Measurements from ENCODE around the gene JARID2. TPM values are rescaled to one million over a fixed set of nuclear protein-coding genes. Genes with fewer than 3 reads are reported as not detected.
"Not testable (repeated sequence)": the region's sequence is repeated elsewhere in the genome, so short reads cannot be mapped to it uniquely, and the experiment has no call there.

Gene JARID2
- total RNA-seq, 1 experiment from 2014 or later, result 6.0 TPM

DNA sequence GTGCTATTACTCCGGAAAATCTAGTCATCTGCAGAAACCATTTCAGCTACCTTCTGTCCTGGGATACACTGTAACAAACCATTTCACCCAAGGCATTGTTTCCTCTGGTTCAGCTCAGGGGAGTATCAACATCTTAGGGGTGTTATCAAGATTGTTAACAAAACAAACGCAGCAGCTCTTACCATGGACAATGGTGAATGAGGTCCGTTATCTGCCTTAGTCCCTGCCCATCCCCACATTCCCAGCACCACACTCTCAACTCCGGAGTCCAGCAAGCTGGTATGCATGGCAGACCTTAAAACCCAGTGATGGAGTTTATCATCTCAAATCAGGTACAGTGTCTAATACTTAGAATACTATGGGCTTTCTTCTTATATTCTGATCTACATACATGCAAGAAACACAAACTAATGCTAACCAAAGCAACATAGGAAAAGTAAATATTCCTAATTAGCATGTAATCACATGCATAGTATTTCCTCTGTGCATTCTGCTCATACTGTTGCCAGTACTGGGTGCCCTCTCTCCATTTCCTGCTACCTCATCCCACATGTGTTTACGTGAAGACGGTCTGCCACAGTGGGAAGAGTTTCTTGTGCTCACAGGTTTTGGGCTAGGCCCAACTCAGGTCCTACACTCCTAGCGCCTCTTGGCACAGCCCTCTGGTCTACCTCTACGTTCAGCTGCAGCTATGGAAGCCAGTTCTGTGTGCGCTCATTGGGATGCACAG is 293.1 kb downstream of the JARID2 start:
- no peaks in the 10 kb centered on the region for H3K9me3 ChIP-seq (ENCODE audit: control insufficient read depth, insufficient read depth, low read depth, low read length)
- CTCF ChIA-PET, result no interaction called here
- intact Hi-C loops (cut with micrococcal nuclease; ENCODE audit: unreplicated experiment) (no loop called here), in situ Hi-C loops (cut with HindIII; ENCODE audit: low pct_unique_long_range_greater_than_20kb, low sequenced_read_pairs) (no loop called here)
- TF ChIP-seq, protein P1, sequence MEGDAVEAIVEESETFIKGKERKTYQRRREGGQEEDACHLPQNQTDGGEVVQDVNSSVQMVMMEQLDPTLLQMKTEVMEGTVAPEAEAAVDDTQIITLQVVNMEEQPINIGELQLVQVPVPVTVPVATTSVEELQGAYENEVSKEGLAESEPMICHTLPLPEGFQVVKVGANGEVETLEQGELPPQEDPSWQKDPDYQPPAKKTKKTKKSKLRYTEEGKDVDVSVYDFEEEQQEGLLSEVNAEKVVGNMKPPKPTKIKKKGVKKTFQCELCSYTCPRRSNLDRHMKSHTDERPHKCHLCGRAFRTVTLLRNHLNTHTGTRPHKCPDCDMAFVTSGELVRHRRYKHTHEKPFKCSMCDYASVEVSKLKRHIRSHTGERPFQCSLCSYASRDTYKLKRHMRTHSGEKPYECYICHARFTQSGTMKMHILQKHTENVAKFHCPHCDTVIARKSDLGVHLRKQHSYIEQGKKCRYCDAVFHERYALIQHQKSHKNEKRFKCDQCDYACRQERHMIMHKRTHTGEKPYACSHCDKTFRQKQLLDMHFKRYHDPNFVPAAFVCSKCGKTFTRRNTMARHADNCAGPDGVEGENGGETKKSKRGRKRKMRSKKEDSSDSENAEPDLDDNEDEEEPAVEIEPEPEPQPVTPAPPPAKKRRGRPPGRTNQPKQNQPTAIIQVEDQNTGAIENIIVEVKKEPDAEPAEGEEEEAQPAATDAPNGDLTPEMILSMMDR (IDR thresholded peaks at IDR 0.05), result no peak
- TF ChIP-seq POLR2AphosphoS5 (IDR thresholded peaks at IDR 0.05; ENCODE audit: low read depth, low read length), result no peak
- no peak for TF ChIP-seq TCF7L2 (IDR thresholded peaks at IDR 0.05; ENCODE audit: low read depth, low read length)
- TF ChIP-seq, protein P2, sequence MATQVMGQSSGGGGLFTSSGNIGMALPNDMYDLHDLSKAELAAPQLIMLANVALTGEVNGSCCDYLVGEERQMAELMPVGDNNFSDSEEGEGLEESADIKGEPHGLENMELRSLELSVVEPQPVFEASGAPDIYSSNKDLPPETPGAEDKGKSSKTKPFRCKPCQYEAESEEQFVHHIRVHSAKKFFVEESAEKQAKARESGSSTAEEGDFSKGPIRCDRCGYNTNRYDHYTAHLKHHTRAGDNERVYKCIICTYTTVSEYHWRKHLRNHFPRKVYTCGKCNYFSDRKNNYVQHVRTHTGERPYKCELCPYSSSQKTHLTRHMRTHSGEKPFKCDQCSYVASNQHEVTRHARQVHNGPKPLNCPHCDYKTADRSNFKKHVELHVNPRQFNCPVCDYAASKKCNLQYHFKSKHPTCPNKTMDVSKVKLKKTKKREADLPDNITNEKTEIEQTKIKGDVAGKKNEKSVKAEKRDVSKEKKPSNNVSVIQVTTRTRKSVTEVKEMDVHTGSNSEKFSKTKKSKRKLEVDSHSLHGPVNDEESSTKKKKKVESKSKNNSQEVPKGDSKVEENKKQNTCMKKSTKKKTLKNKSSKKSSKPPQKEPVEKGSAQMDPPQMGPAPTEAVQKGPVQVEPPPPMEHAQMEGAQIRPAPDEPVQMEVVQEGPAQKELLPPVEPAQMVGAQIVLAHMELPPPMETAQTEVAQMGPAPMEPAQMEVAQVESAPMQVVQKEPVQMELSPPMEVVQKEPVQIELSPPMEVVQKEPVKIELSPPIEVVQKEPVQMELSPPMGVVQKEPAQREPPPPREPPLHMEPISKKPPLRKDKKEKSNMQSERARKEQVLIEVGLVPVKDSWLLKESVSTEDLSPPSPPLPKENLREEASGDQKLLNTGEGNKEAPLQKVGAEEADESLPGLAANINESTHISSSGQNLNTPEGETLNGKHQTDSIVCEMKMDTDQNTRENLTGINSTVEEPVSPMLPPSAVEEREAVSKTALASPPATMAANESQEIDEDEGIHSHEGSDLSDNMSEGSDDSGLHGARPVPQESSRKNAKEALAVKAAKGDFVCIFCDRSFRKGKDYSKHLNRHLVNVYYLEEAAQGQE (IDR thresholded peaks at IDR 0.05; ENCODE audit: insufficient read depth in 1 of 2, low read depth in 2 of 2, low read length in 1 of 2), result no peak
- no peak for TF ChIP-seq SIN3A (IDR thresholded peaks at IDR 0.05; ENCODE audit: borderline replicate concordance, insufficient read depth, low read depth, low read length)
- H3K4me1 ChIP-seq (ENCODE audit: control insufficient read depth, insufficient read depth, low read length), result no peaks in the 10 kb centered on the region
- ATAC-seq (no peak), DNase-seq (ENCODE audit: low read depth, low spot score) (no peak)
- no peaks in the 10 kb centered on the region for H3K36me3 ChIP-seq (ENCODE audit: control insufficient read depth, insufficient read depth, low read length)
- POLR2A ChIA-PET, result no interaction called here
- H3K27me3 ChIP-seq (ENCODE audit: control insufficient read depth, insufficient read depth, low read length), result no peaks in the 10 kb centered on the region
- H3K4me3 ChIP-seq (ENCODE audit: low read depth in 2 of 2, low read length in 2 of 2), result no peak overlapping the region
- no TSS peak for BruUV-seq (replicated peaks)
- H3K27ac ChIP-seq (ENCODE audit: low read length), result no peak overlapping the region

DNA sequence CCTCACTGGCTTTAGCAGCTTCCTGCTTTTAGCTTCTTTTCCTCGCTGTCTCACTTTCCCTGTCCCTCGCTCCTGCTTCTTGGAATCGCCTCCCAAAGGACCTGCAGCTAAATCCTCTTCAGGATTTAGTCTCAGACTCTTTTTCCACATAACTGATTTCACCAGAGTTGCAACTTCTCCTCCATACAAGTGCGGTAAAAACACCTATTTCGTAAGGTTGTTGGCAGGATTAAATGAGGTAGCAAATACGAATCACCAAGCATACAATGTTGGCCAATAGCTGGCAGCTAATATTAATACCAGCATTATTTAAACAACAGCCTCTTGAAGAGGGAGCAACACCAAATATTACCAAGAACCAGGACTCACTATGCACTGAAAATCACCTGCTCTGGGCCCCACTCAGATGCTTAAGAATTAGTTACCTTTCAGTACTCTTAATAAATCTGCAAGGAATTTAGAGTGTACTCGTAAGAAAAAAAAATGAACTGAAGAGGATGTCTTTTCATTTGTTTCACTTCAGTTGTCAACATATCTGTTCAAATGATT is 293.9 kb downstream of the JARID2 start:
- intact Hi-C loops (cut with micrococcal nuclease; ENCODE audit: unreplicated experiment), result no loop called here
- ATAC-seq (no peak), DNase-seq (ENCODE audit: low read depth, low spot score) (no peak)
- in situ Hi-C loops (cut with HindIII; ENCODE audit: low pct_unique_long_range_greater_than_20kb, low sequenced_read_pairs), result no loop called here
- H3K27me3 ChIP-seq (ENCODE audit: control insufficient read depth, insufficient read depth, low read length), result no peaks in the 10 kb centered on the region
- no peaks in the 10 kb centered on the region for H3K36me3 ChIP-seq (ENCODE audit: control insufficient read depth, insufficient read depth, low read length)
- no peak overlapping the region for H3K27ac ChIP-seq (ENCODE audit: low read length)
- TF ChIP-seq POLR2AphosphoS5 (IDR thresholded peaks at IDR 0.05; ENCODE audit: low read depth, low read length) (no peak), SIN3A (IDR thresholded peaks at IDR 0.05; ENCODE audit: borderline replicate concordance, insufficient read depth, low read depth, low read length) (no peak), TCF7L2 (IDR thresholded peaks at IDR 0.05; ENCODE audit: low read depth, low read length) (no peak)
- TF ChIP-seq, protein P2 (IDR thresholded peaks at IDR 0.05; ENCODE audit: insufficient read depth in 1 of 2, low read depth in 2 of 2, low read length in 1 of 2), result no peak
- TF ChIP-seq, protein P1 (IDR thresholded peaks at IDR 0.05), result no peak
- H3K9me3 ChIP-seq (ENCODE audit: control insufficient read depth, insufficient read depth, low read depth, low read length), result no peaks in the 10 kb centered on the region
- ChIA-PET POLR2A (no interaction called here), CTCF (no interaction called here)
- H3K4me1 ChIP-seq (ENCODE audit: control insufficient read depth, insufficient read depth, low read length), result no peaks in the 10 kb centered on the region
- H3K4me3 ChIP-seq (ENCODE audit: low read depth in 2 of 2, low read length in 2 of 2), result no peak overlapping the region
- BruUV-seq (replicated peaks), result no TSS peak

DNA sequence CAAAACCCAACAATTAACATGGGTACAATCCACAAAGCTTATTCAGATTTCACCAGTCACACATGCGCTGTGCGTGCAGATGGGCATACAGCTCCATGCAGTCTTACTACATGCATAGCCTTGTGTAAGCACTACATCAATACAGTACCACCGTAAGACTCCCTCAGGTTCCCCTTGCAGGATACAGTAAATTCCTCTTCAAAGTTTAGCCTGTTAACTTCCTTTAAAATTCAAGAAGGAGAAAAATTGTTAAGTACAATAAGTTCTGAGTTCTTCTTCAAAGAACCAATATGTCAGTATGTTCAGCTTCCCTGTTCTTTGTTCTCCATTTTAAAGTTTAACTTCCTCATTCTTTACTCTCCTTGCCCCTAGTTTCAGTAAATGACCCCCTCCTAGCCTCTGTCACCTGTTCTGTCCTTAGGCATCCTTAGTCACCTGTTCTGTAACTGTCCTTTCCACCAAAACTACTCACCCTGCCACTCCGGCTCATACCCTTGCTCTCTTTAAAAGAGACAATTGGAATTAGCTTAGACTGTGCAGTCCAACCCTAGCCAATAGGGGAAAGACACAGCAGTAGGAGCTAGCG is 297.6 kb downstream of the JARID2 start:
- CTCF ChIA-PET; POLR2A ChIA-PET; DNase-seq (ENCODE audit: low read depth, low spot score); intact Hi-C loops (cut with micrococcal nuclease; ENCODE audit: unreplicated experiment); H3K27ac ChIP-seq (ENCODE audit: low read length); H3K27me3 ChIP-seq (ENCODE audit: control insufficient read depth, insufficient read depth, low read length); ATAC-seq; H3K4me1 ChIP-seq (ENCODE audit: control insufficient read depth, insufficient read depth, low read length); H3K9me3 ChIP-seq (ENCODE audit: control insufficient read depth, insufficient read depth, low read depth, low read length); H3K36me3 ChIP-seq (ENCODE audit: control insufficient read depth, insufficient read depth, low read length); H3K4me3 ChIP-seq (ENCODE audit: low read depth in 2 of 2, low read length in 2 of 2); in situ Hi-C loops (cut with HindIII; ENCODE audit: low pct_unique_long_range_greater_than_20kb, low sequenced_read_pairs); BruUV-seq (replicated peaks): not testable (repeated sequence)
